Left colon (tissue), 2 donors: ENCODE measurements around the gene TYSND1. TPM values are rescaled to one million over a fixed set of nuclear protein-coding genes. Genes with fewer than 3 reads are reported as not detected.
"Not testable (repeated sequence)": the region's sequence is repeated elsewhere in the genome, so short reads cannot be mapped to it uniquely, and the experiment has no call there.

Experiments
- ATAC-seq: fragments of 200-7000 bp; cut with Tn5 transposase; one replicate; pipeline ENCODE4 v1.9.1; 2020; ENCODE audit warnings: mild to moderate bottlenecking, moderate library complexity
- DNase-seq, 2 donors: peaks; one replicate each; pipeline ENCODE4 v3.0.0-alpha.2; 2020
- intact Hi-C, 2 donors: fragments of 100-400 bp; cut with DNase I in 1 of 2; cut with micrococcal nuclease in 1 of 2; formaldehyde crosslinking; loops; one replicate each; pipeline versions ENCODE4 v1.11.2 to v1.14.0; 2022; cut with DNase I, micrococcal nuclease
- total RNA-seq, 2 donors: library from RNA; stranded (reverse); fragmentation: NEBNext Ultra II Directional; extraction: Animal tissue kit (Norgen Biotek cat#: 25700); gene quantifications; one replicate each; pipeline ENCODE4 v1.2.1, GENCODE V29; 2021
- donor health status: DM: no; HTN: no; CAD: no.
- donor health status: DM: yes; HTN: yes; CAD: no.

TYSND1 gene
- total RNA-seq, 2 donors from 2014 or later = 12.5 to 20.0 TPM

GRCh38 chr10:70169011-70169410, 22.5 kb upstream of the TYSND1 start:
- ATAC-seq (no peak), DNase-seq (no peak)
- intact Hi-C loops = no loop called here

GRCh38 chr10:70167246-70167645, 20.7 kb upstream of the TYSND1 start:
- ATAC-seq = no peak
- intact Hi-C loops = no loop called here

GRCh38 chr10:70166394-70166793, 19.9 kb upstream of the TYSND1 start:
- ATAC-seq (no peak), DNase-seq (no peak)
- intact Hi-C loops = no loop called here

More at GRCh38 chr10:70167246-70167645, 20.7 kb upstream of the TYSND1 start:
- no peak for DNase-seq

GRCh38 chr10:70164163-70164562, 17.7 kb upstream of the TYSND1 start:
- DNase-seq (no peak), ATAC-seq (no peak)
- intact Hi-C loops = no loop called here

GRCh38 chr10:70163448-70163847, 16.9 kb upstream of the TYSND1 start:
- DNase-seq = no peak
- intact Hi-C loops = no loop called here
- ATAC-seq = no peak

GRCh38 chr10:70162892-70163201, 16.3 kb upstream of the TYSND1 start:
- intact Hi-C loops = no loop called here
- no peak for DNase-seq

GRCh38 chr10:70162151-70162891, 15.8 kb upstream of the TYSND1 start:
- intact Hi-C loops = no loop called here

More at GRCh38 chr10:70162892-70163201, 16.3 kb upstream of the TYSND1 start:
- no peak for ATAC-seq

GRCh38 chr10:70160798-70161197, 14.3 kb upstream of the TYSND1 start:
- no peak for ATAC-seq
- intact Hi-C loops = no loop called here
- no peak for DNase-seq

More at GRCh38 chr10:70162151-70162891, 15.8 kb upstream of the TYSND1 start:
- no peak for DNase-seq
- no peak for ATAC-seq

- DNase-seq, intact Hi-C loops, ATAC-seq: not testable (repeated sequence)
Measured at GRCh38 chr10:70159366-70159765, 12.9 kb upstream of the TYSND1 start.

- no peak for DNase-seq
- ATAC-seq = no peak
- intact Hi-C loops = no loop called here
Measured at GRCh38 chr10:70158113-70158512, 11.6 kb upstream of the TYSND1 start.

- no peak for DNase-seq
- intact Hi-C loops = no loop called here
- ATAC-seq = no peak
Measured at GRCh38 chr10:70155255-70155838, 8.8 kb upstream of the TYSND1 start.

- intact Hi-C loops = no loop called here
- no peak for DNase-seq
- ATAC-seq = no peak
Measured at GRCh38 chr10:70148516-70148915, 2.0 kb upstream of the TYSND1 start.

GRCh38 chr10:70147259-70147625, 742 bp upstream of the TYSND1 start:
- DNase-seq (no peak), ATAC-seq (no peak)
- intact Hi-C loops = no loop called here

GRCh38 chr10:70145666-70146488, 623 bp downstream of the TYSND1 start:
- peak; percentile 67 for ATAC-seq
- intact Hi-C loops = no loop called here

GRCh38 chr10:70145166-70145665, 1.3 kb downstream of the TYSND1 start:
- intact Hi-C loops = no loop called here
- peak in 1 of 2 donors; percentile 39 for DNase-seq
- peak; percentile 1 for ATAC-seq

More at GRCh38 chr10:70145666-70146488, 623 bp downstream of the TYSND1 start:
- peak in 1 of 2 donors; percentile 76 for DNase-seq

- ATAC-seq = no peak
- no peak for DNase-seq
- intact Hi-C loops = no loop called here
Measured at GRCh38 chr10:70144372-70145110, 2.0 kb downstream of the TYSND1 start.

GRCh38 chr10:70142555-70142954, 3.9 kb downstream of the TYSND1 start:
- ATAC-seq (no peak), DNase-seq (no peak)
- intact Hi-C loops = no loop called here

GRCh38 chr10:70140297-70140696, 6.2 kb downstream of the TYSND1 start:
- intact Hi-C loops = no loop called here
- no peak for ATAC-seq
- DNase-seq = no peak

- intact Hi-C loops = no loop called here
- DNase-seq (no peak), ATAC-seq (no peak)
Measured at GRCh38 chr10:70139997-70140250, 6.6 kb downstream of the TYSND1 start.
